ENCODE data around the gene GPC6.

DNA sequence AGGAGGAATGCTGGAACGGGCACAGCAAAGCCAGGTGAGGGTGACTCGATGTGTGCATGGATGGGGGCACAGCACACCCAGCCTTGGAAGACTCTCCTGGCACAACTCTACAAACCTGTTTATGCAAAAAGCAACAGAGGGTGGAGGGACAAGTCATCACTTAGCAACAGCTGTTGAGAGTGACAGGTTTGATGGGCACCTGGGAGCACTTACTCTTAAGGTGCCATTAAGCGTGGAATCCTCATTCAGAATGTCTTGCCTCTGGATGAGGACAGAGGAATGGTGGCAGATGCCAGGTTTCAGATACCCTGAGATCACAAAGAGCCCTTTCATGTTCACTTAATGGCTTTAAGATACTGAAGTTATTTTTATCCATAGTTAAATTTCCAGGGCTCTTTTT, 1155.9 kb downstream of the GPC6 start:
- TF ChIP-seq POLR2A (IDR thresholded peaks at IDR 0.05) = no peak
- no peak for TF ChIP-seq POLR2AphosphoS5 (IDR thresholded peaks at IDR 0.05)
- TF ChIP-seq, protein P1, sequence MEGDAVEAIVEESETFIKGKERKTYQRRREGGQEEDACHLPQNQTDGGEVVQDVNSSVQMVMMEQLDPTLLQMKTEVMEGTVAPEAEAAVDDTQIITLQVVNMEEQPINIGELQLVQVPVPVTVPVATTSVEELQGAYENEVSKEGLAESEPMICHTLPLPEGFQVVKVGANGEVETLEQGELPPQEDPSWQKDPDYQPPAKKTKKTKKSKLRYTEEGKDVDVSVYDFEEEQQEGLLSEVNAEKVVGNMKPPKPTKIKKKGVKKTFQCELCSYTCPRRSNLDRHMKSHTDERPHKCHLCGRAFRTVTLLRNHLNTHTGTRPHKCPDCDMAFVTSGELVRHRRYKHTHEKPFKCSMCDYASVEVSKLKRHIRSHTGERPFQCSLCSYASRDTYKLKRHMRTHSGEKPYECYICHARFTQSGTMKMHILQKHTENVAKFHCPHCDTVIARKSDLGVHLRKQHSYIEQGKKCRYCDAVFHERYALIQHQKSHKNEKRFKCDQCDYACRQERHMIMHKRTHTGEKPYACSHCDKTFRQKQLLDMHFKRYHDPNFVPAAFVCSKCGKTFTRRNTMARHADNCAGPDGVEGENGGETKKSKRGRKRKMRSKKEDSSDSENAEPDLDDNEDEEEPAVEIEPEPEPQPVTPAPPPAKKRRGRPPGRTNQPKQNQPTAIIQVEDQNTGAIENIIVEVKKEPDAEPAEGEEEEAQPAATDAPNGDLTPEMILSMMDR (IDR thresholded peaks at IDR 0.05 in 8 of 11, conservative IDR thresholded peaks at IDR 0.05 in 3 of 11) = no peak
